ENCODE results near the gene FRK. TPM values are rescaled to one million over a fixed set of nuclear protein-coding genes. Genes with fewer than 3 reads are reported as not detected.
"Not testable (repeated sequence)": the region's sequence is repeated elsewhere in the genome, so short reads cannot be mapped to it uniquely, and the experiment has no call there.

Gene FRK
- total RNA-seq, 2 experiments from 2014 or later: not detected

DNA sequence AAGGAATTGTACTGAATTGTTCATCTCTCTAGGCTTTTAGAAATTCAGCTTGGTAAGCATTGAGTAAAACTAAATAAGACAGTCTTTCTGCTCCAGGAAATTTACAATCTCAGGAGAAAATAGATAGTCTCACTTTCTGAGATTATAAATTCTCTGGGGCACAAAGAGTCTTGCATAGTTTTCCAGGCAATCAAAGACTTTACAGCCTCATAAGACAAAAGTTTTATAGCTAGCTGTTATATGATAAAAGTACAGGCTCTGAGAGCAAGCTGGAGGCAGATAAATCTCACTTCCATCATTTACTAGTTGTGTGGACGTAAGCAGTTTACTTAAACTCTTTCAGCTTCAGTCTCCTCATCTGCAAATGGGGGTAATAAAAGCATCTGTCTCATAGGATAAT lies 11.4 kb downstream of the FRK start:
- no peak overlapping the region for H3K4me3 Mint-ChIP-seq
- CTCF ChIA-PET: no interaction called here
- intact Hi-C loops (cut with micrococcal nuclease): no loop called here
- H3K4me1 Mint-ChIP-seq (ENCODE audit: low read depth): no peaks in the 10 kb centered on the region
- H3K36me3 Mint-ChIP-seq (ENCODE audit: low read depth): no peaks in the 10 kb centered on the region
- H3K27ac Mint-ChIP-seq: no peak overlapping the region
- DNase-seq: no peak
- H3K9me3 Mint-ChIP-seq: peaks cover 3% of the 10 kb centered on the region
- H3K27me3 Mint-ChIP-seq (ENCODE audit: low read depth): peaks cover 28% of the 10 kb centered on the region

DNA sequence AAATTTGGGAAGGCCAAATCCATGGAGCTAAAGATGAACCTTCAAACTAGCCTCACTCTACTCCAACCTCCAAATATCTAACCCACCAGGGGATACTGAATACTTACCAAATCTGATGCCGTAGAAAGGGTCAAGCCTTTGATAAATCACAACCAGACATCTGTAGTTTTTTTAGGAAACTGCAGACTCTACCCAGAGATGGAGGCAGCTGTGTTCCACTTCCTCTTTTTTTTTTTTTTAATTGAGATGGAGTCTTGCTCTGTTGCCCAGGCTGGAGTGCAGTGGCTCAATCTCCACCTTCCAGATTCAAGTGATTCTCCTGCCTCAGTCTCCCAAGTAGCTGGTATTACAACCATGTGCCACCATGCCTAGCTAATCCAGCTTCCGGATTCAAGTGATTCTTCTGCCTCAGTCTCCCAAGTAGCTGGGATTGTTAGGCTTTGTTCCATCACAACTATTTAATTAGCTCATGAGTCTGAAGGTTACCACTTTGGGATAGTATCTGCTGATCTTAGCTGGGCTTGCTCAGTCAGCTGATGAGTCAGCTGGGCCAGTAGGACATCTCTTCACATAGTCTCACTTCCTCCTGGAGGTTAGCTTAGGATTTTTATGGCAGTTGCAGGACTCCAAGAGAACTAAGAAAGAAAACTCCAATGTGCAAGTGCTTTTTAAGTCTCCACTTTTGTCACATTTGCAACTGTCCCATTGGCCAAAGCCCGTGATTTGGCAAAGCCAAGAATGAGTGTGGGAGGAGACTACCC lies 13.3 kb downstream of the FRK start:
- CTCF ChIA-PET: no interaction called here

DNA sequence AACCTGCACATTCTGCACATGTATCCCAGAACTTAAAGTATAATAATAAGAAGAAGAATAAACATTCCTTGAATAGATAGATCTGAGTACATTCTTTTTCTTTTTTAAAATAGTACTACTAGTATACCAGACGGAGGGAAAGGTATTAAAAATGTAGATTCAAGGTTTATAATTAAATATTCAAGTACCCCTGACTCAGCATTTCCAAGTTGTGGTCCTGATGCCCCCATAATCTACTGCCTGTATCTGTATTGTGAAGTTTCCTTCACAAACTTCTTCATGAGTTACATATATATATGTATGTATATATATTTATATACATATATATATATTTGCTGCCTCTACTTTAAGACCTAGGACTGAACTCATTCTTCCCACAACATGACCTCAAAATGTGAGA lies 14.0 kb downstream of the FRK start:
- CTCF ChIA-PET: no interaction called here
- no peak overlapping the region for H3K4me3 Mint-ChIP-seq
- no peaks in the 10 kb centered on the region for H3K4me1 Mint-ChIP-seq (ENCODE audit: low read depth)
- no peaks in the 10 kb centered on the region for H3K36me3 Mint-ChIP-seq (ENCODE audit: low read depth)
- H3K9me3 Mint-ChIP-seq: peaks cover 3% of the 10 kb centered on the region
- DNase-seq: no peak
- H3K27ac Mint-ChIP-seq: no peak overlapping the region
- intact Hi-C loops (cut with micrococcal nuclease): no loop called here
- H3K27me3 Mint-ChIP-seq (ENCODE audit: low read depth): peaks cover 30% of the 10 kb centered on the region

More for the DNA sequence above, 13.3 kb downstream of the FRK start:
- H3K9me3 Mint-ChIP-seq: peaks cover 3% of the 10 kb centered on the region
- no peak for DNase-seq
- no peaks in the 10 kb centered on the region for H3K36me3 Mint-ChIP-seq (ENCODE audit: low read depth)
- no peaks in the 10 kb centered on the region for H3K4me1 Mint-ChIP-seq (ENCODE audit: low read depth)
- intact Hi-C loops (cut with micrococcal nuclease): no loop called here
- peaks cover 30% of the 10 kb centered on the region for H3K27me3 Mint-ChIP-seq (ENCODE audit: low read depth)
- no peak overlapping the region for H3K27ac Mint-ChIP-seq
- no peak overlapping the region for H3K4me3 Mint-ChIP-seq

DNA sequence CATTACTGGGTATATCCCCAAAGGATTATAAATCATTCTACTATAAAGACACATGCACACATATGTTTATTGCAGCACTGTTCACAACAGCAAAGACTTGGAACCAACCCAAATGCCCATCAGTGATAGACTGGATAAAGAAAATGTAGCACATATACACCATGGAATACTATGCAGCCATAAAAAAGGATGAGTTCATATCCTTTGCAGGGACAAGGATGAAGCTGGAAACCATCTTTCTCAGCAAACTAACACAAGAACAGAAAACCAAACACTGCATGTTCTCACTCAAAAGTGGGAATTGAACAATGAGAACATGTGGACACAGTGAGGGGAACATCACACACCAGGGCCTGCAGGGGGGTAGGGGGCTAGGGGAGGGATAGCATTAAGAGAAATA lies 14.4 kb downstream of the FRK start:
- CTCF ChIA-PET; H3K4me1 Mint-ChIP-seq (ENCODE audit: low read depth); H3K27ac Mint-ChIP-seq; DNase-seq; intact Hi-C loops (cut with micrococcal nuclease); H3K36me3 Mint-ChIP-seq (ENCODE audit: low read depth); H3K4me3 Mint-ChIP-seq; H3K9me3 Mint-ChIP-seq: not testable (repeated sequence)
- peaks cover 34% of the 10 kb centered on the region for H3K27me3 Mint-ChIP-seq (ENCODE audit: low read depth)

DNA sequence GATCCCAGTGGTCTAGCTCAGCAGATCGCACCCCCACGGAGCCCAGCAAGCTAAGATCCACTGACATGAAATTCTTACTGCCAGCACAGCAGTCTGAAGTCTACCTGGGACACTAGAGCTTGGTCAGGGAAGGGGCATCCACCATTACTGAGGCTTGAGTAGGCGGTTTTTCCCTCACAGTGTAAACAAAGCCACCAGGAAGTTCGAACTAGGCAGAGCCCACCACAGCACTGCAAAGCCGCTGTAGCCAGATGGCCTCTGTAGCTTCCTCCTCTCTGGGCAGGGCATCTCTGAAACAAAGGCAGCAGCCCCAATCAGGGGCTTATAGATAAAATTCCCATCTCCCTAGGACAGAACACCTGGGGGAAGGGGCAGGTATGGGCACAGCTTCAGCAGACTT lies 18.8 kb downstream of the FRK start:
- intact Hi-C loops (cut with micrococcal nuclease): no loop called here
- no peak overlapping the region for H3K27ac Mint-ChIP-seq
- CTCF ChIA-PET: interaction anchor here (0.6 kb wide), 1 partner anchor 68 kb away, joined by 3 read pairs; no protein-coding TSS in a partner anchor

DNA sequence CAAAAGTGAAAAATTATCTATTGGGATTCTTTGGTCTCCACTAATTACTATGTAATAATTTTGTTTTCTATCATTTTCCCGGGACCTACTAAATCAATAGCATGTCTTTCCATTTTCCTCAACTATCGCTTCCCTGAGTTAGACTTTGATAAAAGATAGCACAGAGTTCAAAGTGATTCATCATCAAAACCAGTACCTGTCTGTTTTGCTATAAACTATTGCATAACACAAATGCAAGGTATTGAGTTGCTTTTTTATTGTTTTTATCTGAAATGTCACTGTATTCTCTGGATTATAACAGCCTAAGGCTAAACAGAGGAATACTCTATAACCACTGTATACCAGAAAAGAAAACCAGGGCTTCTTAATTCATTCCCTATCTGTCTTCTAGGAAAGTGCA lies 19.7 kb downstream of the FRK start:
- DNase-seq: no peak
- Mint-ChIP-seq H3K27ac (no peak overlapping the region), H3K9me3 (peaks cover 3% of the 10 kb centered on the region), H3K36me3 (ENCODE audit: low read depth) (no peaks in the 10 kb centered on the region), H3K4me3 (no peak overlapping the region), H3K4me1 (ENCODE audit: low read depth) (no peaks in the 10 kb centered on the region), H3K27me3 (ENCODE audit: low read depth) (peaks cover 16% of the 10 kb centered on the region)
- intact Hi-C loops (cut with micrococcal nuclease): no loop called here
- CTCF ChIA-PET: no interaction called here

More for the DNA sequence above, 18.8 kb downstream of the FRK start:
- Mint-ChIP-seq H3K4me3 (no peak overlapping the region), H3K4me1 (ENCODE audit: low read depth) (no peaks in the 10 kb centered on the region), H3K36me3 (ENCODE audit: low read depth) (no peaks in the 10 kb centered on the region), H3K9me3 (peaks cover 3% of the 10 kb centered on the region), H3K27me3 (ENCODE audit: low read depth) (peaks cover 21% of the 10 kb centered on the region)
- DNase-seq: no peak

DNA sequence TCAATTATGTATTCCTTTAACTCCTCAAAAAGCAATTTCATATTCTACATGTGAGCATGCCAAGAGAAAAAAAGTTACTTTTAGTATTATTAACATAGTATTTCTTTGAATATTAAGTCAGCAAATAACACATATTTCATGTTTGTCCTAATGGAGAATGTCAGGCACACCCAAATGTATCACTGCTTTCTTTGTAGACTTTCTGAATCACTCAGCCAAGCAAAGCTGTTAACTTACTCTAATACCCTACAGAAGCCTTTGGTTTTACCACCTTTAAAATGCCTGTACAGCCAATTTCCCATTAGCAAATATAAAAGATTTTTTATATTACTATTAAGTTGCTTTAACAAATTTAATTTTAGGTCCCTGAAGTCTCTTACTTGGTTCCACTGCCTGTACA lies 23.8 kb downstream of the FRK start:
- intact Hi-C loops (cut with micrococcal nuclease): no loop called here
- CTCF ChIA-PET: no interaction called here
- Mint-ChIP-seq H3K27ac (no peak overlapping the region), H3K4me1 (ENCODE audit: low read depth) (no peaks in the 10 kb centered on the region), H3K36me3 (ENCODE audit: low read depth) (no peaks in the 10 kb centered on the region), H3K27me3 (ENCODE audit: low read depth) (peaks cover 9% of the 10 kb centered on the region), H3K9me3 (no peaks in the 10 kb centered on the region), H3K4me3 (no peak overlapping the region)
- no peak for DNase-seq

DNA sequence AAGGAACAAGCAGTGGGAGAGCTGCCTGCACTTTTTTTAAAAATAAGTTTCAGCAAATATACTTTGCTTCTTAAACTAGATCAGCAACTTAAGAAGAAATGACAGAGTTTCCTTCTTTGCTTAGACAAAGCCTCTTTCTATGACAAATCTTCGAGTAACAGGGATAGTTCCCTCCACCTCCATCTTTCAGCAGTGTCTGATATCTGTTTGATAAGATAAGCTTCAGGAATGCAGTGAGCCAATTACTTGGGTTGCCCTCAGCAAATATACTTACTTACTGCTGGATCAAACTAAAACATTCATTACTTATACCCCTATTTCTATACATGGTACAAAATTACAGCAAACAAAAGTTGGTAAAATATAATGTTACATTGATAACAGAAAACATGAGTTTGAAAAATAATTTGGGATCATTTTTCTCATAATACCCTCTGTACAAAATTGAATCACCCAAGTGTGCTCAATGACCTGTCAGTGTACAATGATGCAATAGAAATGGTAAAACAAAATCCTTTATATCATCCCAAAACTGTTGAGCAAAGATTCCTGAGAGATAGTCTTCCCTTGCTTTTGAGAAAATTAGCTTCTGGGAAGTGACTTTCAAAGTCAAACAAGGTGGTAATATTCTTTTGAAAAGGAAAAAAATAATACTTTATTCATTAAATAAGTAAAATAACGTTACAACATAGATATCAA lies 24.5 kb downstream of the FRK start:
- H3K4me1 Mint-ChIP-seq (ENCODE audit: low read depth): no peaks in the 10 kb centered on the region
- CTCF ChIA-PET: no interaction called here
- no peak overlapping the region for H3K27ac Mint-ChIP-seq
- H3K4me3 Mint-ChIP-seq: no peak overlapping the region
- H3K27me3 Mint-ChIP-seq (ENCODE audit: low read depth): peaks cover 5% of the 10 kb centered on the region
- intact Hi-C loops (cut with micrococcal nuclease): no loop called here
- H3K36me3 Mint-ChIP-seq (ENCODE audit: low read depth): no peaks in the 10 kb centered on the region
- H3K9me3 Mint-ChIP-seq: no peaks in the 10 kb centered on the region
- DNase-seq: no peak

DNA sequence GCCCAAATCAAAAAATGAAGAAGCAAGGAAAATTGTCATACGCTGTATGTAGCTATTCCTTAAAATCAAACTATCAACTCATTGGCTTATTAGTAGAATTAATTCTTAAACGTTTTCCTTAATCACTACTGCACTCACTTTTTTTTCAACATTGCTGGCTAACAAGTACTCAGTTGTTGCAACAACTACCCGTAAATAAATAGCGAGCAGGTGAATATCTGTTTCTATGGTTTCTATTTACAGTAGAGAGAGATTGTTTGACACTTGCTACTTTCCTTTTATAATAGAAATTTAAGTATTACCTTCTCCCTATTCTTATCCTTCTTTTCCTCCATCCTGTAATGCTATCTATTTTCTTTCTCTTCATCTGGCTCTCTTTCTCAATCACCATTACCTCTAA lies 25.1 kb downstream of the FRK start:
- Mint-ChIP-seq H3K9me3 (no peaks in the 10 kb centered on the region), H3K4me1 (ENCODE audit: low read depth) (no peaks in the 10 kb centered on the region), H3K27me3 (ENCODE audit: low read depth) (peaks cover 5% of the 10 kb centered on the region), H3K4me3 (no peak overlapping the region), H3K36me3 (ENCODE audit: low read depth) (no peaks in the 10 kb centered on the region), H3K27ac (no peak overlapping the region)
- no peak for DNase-seq
- CTCF ChIA-PET: no interaction called here
- intact Hi-C loops (cut with micrococcal nuclease): no loop called here

DNA sequence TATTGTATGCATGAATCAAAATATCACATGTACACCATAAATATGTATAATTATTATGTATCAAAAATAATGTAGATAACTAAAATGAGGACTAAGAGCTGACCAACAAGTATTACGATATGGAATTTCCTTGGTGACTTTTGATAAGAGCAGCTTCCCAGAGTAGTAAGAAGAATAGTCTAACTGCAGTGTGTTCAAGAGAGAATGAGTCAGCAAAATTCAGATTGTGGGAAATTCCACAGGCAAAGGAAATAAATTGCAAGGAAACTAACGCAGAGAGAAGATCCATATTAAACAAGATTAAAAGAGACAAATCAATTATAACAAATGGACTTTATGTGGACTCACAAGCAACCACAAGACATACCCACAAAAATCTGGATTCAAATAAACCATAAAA lies 26.4 kb downstream of the FRK start:
- Mint-ChIP-seq H3K27me3 (ENCODE audit: low read depth) (peaks cover 2% of the 10 kb centered on the region), H3K4me1 (ENCODE audit: low read depth) (peaks cover 2% of the 10 kb centered on the region), H3K4me3 (no peak overlapping the region), H3K27ac (no peak overlapping the region), H3K9me3 (no peaks in the 10 kb centered on the region), H3K36me3 (ENCODE audit: low read depth) (no peaks in the 10 kb centered on the region)
- intact Hi-C loops (cut with micrococcal nuclease): no loop called here
- CTCF ChIA-PET: no interaction called here
- DNase-seq: no peak

DNA sequence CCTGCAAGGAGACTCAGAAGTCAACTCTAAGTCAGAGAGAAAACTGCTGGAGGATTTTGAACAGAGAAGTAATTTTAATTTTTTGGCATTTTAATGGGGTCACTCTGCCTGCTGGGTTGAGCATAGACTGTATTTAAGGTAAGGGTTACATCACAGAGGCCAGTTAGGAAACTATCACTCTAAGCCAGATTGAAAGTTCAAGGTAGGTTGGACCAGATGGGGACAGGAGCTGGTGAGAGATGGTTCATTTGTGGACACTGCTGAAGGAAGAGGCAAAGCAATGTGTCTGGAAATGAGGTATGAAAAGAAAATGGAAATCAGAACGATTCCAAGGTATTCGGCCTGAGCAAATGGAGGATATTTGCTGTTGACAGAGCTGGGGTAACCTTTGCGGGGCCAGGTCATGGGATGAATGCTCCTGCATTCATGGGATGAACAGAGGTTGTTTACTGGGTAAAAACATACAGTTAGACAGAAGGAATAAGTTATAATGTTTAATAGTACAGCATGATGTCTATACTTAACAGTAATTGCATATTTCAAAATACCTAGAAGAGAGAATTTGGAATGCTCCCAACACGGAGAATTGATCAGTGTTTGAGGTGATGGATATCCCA lies 26.9 kb downstream of the FRK start:
- no peaks in the 10 kb centered on the region for H3K9me3 Mint-ChIP-seq
- intact Hi-C loops (cut with micrococcal nuclease): no loop called here
- H3K4me1 Mint-ChIP-seq (ENCODE audit: low read depth): peaks cover 2% of the 10 kb centered on the region
- no peak for DNase-seq
- CTCF ChIA-PET: interaction anchor here (1.0 to 1.4 kb wide), 2 partner anchors 45 to 83 kb away, joined by 3 read pairs; no protein-coding TSS in a partner anchor
- H3K27me3 Mint-ChIP-seq (ENCODE audit: low read depth): peaks cover 5% of the 10 kb centered on the region
- H3K36me3 Mint-ChIP-seq (ENCODE audit: low read depth): no peaks in the 10 kb centered on the region
- no peak overlapping the region for H3K27ac Mint-ChIP-seq
- H3K4me3 Mint-ChIP-seq: no peak overlapping the region

DNA sequence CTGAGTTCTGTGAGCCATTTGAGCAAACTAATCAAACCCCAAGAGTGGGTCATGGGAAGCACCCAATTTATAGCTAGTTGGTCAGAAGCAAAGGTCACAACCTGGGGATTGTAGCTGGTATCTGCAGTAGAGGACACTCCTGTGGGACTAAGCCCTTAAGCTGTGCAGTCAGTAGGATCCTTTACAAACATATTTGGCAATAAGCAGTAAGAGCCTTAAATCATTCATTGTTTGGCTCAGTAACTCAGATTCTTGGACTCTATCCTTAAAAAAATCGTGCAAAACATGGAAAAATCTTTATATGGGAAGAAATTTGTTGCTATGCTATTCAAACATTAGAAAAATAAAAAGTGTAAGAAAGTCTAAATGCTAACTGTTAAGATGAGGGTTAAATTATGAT lies 29.9 kb downstream of the FRK start:
- DNase-seq: no peak
- Mint-ChIP-seq H3K36me3 (ENCODE audit: low read depth) (no peaks in the 10 kb centered on the region), H3K4me1 (ENCODE audit: low read depth) (peaks cover 14% of the 10 kb centered on the region), H3K27me3 (ENCODE audit: low read depth) (peaks cover 5% of the 10 kb centered on the region), H3K27ac (no peak overlapping the region), H3K9me3 (no peaks in the 10 kb centered on the region), H3K4me3 (no peak overlapping the region)
- intact Hi-C loops (cut with micrococcal nuclease): no loop called here
- CTCF ChIA-PET: no interaction called here

DNA sequence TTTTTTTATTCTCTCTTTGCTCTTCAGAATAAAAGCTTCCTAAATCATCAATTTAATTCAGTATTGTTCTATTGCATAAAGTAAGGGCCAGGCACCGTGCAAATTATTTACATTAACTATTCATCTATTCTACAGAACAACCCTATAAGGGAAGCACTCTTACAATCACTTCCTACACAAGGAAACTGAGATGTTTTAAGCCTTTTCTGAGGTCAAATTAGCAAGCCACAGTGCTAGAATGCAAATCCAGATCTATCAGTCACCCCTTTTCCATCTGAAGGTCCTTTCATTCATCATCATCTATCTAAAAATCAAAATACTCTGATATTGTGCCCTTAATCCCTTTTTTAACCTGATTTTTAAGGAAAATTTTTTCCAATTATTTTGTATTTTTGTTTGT lies 31.2 kb downstream of the FRK start:
- no peak for DNase-seq
- no peaks in the 10 kb centered on the region for H3K9me3 Mint-ChIP-seq
- H3K4me3 Mint-ChIP-seq: no peak overlapping the region
- intact Hi-C loops (cut with micrococcal nuclease): no loop called here
- H3K27me3 Mint-ChIP-seq (ENCODE audit: low read depth): peaks cover 5% of the 10 kb centered on the region
- CTCF ChIA-PET: no interaction called here
- no peak overlapping the region for H3K27ac Mint-ChIP-seq
- H3K4me1 Mint-ChIP-seq (ENCODE audit: low read depth): peaks cover 15% of the 10 kb centered on the region
- no peaks in the 10 kb centered on the region for H3K36me3 Mint-ChIP-seq (ENCODE audit: low read depth)
